ENCODE data around the gene MLC1.

Gene MLC1

DNA sequence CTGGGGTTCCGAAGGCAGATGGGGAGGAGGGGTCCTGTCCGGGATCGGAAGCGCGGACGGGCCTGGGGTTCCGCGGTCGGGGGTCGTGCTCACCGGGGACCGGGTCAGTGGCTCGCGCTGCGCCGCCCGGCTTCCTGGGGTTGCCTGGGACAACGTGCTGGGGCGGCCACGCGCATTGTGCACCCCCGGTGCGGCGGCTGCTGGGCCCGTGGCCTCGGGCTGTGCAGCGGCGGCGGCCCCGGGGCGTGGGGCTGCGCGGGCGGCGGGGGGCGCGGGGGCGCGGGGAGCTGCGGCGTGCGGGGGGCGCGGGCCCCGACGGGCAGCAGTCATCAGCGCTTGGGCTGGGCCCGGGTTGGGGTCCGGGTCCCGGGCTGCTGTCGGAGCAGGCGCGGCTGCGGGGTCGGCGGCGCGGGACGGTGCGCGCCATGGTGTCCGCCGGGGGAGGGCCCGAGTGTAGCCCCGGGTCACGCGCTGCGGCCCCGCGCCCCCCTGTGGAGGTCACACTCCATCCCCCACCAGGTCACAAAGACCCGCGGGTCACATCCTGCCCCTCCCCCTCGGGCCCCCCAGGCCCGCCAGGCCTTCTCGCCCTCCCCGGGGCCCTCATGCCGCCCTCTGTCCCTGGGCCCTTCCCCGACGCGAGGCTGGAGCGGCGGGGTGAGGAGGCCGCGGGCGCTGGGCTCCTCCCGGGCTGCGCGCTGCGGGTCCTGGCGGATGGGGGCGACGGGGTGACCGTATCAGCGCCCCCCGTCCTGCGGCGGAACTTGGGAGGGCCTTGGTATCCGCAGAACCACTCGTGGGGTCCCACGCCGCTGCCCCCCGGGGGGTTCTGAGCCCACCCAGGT is 26.9 kb downstream of the MLC1 start, which contains the start of gene TTLL8:
TSS of gene TTLL8 (minus strand) at position 238 of the 845 bp plus-strand sequence.
- DNase-seq (ENCODE audit: low spot score), result no peak

DNA sequence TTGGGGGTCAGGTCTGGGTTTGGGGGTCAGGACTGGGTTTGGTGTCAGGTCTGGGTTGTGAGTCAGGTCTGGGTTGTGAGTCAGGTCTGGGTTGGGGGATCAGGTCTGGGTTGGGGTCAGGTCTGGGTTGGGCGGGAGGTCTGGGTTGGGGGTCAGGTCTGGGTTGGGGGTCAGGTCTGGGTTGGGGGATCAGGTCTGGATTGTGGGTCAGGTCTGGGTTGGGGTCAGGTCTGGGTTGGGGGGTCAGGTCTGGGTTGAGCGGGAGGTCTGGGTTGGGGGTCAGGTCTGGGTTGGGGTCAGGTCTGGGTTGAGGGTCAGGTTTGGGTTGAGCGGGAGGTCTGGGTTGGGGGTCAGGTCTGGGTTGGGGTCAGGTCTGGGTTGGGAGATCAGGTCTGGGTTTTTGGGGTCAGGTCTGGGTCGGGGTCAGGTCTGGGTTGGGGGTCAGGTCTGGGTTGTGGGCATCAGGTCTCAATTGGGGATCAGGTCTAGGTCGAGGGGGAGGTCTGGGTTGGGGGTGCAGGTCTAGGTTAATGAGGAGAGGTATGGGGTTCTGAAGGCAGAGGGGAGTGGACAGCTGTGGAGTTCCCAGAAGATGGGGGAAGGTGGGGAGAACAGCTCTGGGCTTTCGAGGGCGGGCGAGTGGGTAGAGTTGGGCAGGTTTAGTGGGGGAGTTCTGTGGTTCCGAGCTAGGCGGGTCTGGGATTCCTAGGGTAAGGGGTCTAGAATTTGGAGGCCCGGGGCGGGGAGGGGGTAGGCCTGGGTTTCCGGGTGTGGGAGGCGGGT is 27.8 kb downstream of the MLC1 start:
- DNase-seq (ENCODE audit: low spot score), result no peak

DNA sequence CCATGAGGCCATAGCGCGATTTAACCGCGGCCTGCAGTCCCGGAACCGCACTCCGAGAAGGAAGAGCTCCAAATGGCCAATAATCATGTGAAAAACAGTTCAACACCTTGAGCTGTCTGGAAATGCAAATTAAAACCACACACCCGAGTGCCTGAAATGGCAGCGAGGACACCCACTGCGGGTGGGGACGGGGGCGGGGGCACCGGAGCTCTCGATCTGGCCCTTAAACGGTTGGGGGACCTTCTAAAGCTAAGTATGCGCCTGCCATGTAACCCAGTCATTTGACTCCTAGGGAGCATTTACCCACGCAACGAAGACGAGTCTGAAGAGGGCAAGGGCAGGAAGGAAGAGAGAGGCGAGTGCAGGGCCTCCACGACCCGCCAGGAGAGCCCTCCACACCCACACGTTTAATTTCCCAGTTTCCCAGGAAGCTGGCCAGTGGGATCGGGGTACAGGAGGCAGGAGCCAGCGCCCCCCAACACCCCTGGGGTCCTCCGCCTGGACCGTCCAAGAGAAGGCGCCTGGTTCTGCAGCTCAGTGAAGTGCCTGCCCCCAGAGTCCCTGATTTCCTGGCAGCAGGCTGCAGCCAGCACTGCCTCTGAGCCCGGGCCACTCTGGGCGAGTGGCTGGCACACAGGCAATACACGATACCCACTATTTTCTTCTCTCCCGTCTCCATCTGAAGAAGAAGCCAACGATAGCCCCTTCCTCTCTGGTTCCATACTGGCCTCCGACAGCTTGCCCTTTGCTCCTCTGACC is 28.8 kb downstream of the MLC1 start:
- no peak for DNase-seq (ENCODE audit: low spot score)

DNA sequence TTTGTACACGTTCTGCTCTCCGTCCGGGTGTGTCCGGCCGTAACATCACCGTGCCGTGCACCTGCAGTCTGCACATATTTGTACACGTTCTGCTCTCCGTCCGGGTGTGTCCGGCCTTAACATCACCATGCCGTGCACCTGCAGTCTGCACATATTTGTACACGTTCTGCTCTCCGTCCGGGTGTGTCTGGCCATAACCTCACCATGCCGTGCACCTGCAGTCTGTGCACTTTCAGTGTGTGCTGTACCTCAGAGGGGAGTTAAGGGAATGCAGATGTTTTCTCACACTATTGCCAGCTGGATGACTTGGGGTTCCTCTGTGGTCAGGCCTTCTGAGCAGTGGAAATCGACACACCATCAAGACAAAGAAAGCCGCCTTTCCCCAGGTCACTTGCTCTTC is 31.4 kb downstream of the MLC1 start:
- no peak for DNase-seq (ENCODE audit: low spot score)

DNA sequence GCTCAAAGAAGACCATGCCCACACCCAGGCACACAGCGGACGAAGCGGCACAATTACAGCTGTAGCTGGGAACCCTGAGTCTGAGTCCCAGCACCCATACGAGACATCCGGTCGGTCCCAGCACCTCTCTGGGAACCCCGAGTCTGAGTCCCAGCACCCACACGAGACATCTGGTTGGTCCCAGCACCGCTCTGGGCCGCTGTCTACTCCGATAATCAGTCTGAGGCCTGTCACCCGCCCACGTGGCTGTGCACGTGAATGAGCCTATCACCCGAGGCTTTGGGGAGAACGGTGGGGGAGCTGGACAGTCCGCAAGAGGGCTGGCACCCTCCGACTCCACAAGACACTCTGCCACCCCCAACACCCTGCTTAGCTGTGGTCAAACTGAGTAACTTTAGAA is 33.3 kb downstream of the MLC1 start:
- DNase-seq (ENCODE audit: low spot score), result no peak

DNA sequence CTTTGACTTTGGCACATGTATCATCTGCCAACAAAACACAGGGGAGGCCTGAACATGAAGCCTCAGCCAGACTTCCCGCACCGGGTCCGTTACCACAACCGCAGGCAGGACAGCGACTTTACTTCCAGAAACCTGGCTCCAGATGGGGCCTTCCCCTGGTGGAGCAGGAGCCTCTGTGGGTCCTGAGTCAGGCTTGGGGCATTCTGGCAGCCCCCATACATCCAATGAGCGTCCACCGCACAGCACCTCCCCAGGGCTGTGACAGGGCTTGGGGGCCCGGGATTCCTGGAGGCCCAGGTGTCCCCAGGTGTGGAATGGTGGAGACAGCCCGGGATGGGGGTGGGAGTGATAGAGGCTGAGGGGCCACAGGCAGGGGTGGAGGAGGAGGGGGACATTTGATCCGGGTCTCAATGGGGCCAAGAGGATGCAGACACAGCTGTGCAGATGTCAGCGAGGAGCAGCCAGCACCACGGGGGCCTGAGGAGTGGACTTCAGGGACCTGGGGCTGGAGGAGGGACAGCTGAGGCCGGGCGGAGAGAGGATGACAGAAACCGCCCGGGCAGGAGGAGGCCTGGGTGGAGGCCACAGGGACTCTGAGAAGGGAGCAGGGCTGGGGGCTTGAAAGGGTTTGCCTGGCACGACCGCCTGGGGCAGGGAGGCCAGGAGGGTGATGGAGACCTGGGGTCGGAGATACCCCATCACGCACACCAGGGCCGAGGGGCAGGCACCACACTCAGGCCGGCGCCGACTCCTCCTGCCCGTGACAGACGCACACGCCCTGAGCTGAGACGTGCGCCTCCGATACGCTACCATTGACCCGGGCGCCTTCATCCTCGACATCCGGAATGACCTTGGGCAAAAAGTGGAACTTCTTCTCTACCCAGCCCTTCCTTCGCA is 35.7 kb downstream of the MLC1 start:
- no peak for DNase-seq (ENCODE audit: low spot score)

DNA sequence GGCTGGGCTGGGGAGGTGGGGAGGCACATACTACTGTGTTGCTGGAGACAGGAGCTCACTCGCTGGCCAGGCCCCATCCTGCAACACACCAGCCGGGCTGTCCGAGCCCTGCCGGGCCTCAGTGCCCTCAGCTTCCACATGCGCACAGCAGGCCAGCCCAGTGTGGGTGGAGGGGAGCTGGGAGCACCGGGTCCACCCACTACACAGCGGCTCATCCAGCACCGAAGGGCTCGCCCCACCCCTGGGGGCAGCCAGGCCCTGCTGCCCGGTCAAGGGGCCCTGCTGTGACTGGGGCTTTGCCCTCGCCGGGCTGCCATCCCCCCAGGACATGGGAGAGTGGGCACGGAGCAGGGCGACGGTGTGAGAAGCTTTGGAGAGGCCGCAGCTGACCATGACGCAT is 36.4 kb downstream of the MLC1 start:
- no peak for DNase-seq (ENCODE audit: low spot score)

DNA sequence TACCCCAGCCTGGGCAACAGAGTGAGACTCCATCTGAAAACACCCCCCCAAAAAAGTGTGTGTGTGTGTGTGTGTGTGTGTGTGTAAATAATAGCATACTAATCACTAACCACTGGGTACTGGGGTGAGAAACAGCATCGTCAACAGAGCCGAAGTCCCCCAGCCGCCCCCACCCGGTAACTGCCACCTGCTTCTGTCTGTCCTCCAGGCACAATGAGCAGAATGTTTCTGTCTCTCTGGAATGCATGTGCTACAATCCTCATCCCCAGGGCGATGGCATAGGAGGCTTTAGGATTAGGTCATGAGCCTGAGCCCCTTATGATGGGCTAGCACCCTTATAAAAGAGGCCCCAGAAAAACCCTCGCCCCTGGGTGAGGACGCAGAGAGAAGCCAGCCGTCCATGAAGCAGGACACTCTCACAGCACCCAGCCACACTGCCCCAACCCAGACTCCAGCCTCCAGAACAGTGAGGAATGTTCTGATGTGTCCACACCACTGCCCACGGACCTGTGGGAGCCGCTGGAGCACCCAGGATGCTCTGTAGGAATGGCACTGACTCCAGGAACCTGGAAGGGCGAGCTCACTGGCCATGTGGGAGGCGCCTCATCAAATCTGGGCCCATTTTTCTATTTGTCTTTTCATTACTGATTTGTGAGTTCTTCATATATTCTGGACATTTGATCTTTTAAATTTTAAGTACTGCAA is 37.0 kb downstream of the MLC1 start:
- DNase-seq (ENCODE audit: low spot score), result no peak

DNA sequence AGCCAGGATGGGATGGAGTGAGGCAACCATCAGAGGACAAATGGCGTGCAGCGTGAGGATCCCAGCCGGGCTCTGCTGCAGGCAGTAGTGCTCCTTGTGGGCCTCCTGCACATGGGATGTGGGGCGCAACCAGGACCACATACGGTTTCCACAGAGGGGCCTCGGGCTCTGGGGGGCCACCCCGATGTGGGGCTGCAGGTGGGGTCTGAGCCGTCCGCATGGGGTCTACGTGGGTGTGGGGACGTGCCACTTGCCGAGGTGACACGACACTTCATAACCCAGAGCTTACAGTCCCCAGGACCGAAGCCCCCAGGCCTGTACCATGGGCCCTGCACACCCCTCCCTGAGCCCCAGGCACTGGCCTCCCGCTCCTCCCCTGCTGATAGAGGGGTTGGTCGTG is 37.9 kb downstream of the MLC1 start:
- DNase-seq (ENCODE audit: low spot score), result no peak

DNA sequence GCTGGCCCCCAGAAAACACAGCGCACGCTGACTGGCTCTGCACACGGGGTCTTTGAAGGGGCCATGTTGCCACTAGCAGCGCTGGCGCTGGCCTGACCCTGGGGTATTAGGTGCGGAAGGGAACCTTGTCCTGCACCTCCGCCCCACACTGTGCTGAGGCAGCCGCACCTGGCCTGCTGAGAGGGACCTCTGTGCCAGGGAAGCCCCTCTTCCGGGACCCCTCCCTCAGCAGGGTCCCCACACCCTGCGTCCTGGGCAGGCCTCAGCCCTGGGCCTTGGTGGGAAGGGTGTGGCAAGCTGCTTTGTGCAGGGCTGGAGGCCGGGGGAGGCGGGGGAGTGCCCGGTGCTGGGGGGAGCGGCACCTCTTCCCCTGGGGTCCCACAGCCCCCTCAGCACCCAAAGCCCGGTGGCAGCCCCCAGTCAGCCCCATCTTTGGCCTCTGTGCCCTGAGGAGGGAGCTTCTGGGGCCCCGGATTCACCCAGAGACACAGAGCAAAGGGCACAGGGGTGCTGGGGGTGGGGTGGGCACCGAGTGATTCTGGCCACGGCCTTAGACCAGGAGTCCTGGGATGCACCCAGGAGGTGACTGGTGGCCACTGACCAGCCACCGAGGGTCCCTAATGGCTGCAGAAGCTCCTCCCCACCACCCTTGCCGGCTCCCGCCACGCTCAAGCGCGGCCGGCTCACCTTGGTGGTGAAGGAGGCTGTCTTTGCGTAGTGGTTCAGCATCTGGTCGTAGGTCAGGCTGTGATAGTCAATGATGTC is 38.6 kb downstream of the MLC1 start:
- DNase-seq (ENCODE audit: low spot score), result no peak

DNA sequence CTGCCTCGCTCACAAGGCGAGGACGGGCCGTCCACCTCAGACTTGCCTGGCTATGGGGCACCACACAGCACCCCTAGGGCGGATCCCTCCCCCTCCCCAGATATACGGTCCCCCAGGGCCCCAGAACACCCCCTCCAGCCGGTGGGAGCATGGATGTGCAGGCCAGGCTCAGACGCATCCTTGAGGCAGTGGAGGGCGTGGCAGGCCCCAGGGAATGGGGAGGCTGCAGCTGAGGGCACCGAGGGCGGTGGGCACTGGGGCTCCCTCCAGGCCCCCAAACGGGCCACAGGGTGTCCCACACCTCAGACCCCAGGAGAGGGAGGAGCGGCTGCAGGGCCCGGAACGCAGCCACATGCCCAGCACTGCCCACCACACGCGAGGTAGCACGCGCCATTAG is 39.2 kb downstream of the MLC1 start:
- no peak for DNase-seq (ENCODE audit: low spot score)

DNA sequence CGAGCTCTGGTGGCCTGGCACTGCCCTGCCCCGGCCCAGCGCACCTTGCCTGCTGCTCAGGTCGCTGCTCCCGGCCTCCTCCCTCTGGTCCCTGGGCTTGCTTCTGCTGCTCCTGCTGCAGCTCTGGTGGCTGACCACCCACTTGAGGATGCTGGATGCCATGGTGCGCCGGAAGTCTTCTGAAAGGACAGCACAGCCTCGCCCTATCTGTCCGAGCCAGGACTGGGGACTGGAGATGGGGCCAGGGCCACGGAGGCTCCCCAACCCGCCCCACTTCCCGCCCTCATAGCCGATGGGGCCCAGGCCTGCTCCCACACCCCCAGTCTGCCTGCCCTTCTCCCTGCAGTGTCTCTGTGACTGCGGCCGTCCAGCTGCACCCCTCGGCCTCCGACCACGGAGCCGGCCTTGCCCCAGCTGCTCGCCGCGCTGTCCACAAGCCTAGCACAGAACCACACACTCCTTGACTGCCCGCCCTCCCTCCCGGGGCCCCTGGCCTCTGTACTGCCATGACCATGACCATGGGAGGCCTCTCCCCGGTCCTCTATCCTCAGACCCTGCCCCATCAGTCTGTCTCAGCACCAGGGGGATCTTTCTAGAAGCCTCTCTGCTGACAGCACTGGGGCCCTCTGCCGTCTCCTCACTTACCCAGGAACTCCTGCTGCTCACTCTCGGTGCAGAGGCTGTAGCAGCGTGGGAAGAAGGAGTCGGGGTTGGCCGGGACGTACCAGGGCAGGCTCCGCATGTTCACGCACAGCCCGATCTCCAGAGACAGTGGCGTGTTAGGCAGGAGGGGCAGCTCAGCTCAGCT is 39.8 kb downstream of the MLC1 start:
- DNase-seq (ENCODE audit: low spot score), result no peak

DNA sequence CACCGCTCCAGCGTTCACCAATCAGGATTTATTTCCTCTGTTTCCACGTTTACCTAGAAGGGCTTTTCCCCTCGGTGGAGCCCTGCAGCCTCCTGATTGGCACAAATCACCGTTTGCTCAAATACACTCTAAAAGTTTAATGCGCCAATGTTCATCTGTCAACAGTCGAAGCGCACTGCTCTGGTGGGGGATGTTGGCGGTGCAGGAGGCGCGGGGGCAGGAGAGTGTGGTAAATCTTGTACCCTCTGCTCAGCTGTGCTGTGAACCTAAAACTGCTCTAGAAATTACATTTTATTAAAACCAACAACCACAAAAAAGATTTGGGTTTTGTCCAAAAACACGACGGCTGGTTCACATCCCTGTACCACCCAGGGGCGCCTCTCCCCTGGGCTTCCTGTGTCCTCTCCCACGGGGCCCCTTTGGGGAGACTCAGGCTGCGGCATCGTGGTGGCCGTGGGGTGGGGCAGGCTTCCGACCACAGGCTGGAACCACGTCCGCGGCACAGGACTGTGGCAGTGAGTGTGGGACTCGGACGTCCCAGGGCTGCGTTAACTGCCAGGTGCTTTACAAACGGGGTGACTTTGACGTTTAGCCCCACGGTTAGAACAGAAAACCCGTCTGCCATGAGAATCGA is 40.6 kb downstream of the MLC1 start:
- DNase-seq (ENCODE audit: low spot score), result no peak

DNA sequence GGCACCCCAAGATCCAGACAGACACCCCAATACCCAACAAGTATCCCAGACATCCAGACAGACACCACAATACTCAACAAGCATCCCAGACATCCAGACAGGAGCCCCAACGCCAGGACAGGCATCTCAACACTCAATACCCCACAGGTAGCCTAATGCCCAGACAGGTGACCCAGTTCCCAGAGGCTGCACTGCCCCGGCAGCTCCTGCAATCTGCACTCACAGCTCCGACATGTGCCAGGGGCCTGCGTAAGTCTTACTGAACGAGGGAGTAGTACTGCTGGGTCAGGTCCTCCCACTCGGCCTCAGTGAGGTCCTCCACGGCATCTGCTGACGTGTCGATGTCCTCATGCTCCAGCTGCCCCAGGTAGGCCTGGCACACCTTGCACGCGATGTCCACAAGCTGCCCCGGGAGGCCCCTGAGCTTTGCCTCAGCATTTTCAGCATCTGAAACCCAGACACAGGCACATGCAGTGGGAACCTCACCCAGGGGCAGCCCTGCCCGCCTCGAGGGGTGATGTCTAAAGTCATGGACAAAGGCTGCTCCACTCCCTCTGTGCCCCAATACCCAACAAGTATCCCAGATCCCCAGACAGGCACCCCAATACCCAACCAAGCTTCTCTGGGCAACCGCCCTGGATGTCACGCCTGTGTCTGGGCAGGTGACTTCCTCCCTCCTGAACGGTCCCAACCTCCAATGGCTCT is 43.7 kb downstream of the MLC1 start:
- no peak for DNase-seq (ENCODE audit: low spot score)

DNA sequence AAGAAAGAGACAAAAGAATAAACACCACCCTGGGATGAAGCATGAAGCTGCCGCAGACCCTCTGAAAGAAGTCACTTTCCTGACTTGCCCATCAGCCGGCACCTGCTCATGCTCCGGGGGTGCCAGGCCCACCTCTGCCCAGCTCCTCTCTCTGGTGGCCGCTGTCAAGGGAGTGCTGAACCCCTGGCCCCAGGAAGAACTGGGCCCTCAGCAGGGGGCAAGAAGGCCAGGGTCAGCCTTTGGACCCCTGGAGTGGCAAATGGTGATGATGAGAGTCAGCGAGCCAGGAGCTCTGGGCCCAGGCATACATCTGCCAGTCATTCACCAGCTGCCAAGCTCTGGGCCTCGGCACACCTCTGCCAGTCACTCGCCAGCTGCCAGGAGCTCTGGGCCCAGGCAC is 44.5 kb downstream of the MLC1 start:
- DNase-seq (ENCODE audit: low spot score), result no peak

DNA sequence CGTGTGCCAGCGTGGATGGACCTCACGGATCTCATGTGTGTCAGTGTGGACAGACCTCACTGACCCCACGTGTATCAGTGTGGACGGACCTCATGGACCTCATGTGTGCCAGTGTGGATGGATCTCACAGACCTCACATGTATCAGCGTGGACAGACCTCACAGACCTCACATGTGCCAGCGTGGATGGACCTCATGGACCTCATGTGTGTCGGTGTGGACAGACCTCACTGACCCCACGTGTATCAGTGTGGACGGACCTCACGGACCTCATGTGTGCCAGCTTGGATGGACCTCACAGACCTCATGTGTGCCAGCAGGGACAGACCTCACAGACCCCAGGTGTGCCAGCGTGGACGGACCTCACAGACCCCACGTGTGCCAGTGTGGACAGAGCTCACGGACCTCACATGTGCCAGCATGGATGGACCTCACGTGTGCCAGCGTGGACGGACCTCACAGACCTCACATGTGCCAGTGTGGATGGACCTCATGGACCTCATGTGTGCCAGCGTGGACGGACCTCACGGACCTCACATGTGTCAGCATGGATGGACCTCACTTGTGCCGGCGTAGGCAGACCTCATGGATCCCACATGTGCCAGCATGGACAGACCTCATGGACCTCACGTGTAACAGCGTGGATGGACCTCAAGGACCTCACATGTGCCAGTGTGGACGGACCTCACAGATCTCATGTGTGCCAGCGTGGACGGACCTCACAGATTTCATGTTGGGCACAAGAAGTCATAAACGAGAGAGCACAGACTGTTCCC is 45.4 kb downstream of the MLC1 start:
- no peak for DNase-seq (ENCODE audit: low spot score)
